GM15510 (cell line): ENCODE data around the gene ZSWIM8.

Experiments used
- POLR2A ChIP-seq: IDR thresholded peaks from 3 replicates; pipeline ENCODE4 v1.6.1; 2011; ENCODE audit warnings: borderline replicate concordance; ENCODE audit not compliant: insufficient read length; ENCODE audit errors: extremely low read depth

The ZSWIM8 gene

GRCh38 chr10:73785721-73786511, 510 bp downstream of the ZSWIM8 start:
- no peak for TF ChIP-seq POLR2A

GRCh38 chr10:73786512-73786885, 1.1 kb downstream of the ZSWIM8 start:
- TF ChIP-seq POLR2A = no peak

GRCh38 chr10:73788864-73789658, 3.7 kb downstream of the ZSWIM8 start:
- no peak for TF ChIP-seq POLR2A

GRCh38 chr10:73789659-73790055, 4.3 kb downstream of the ZSWIM8 start:
- no peak for TF ChIP-seq POLR2A

GRCh38 chr10:73790886-73791625, 5.7 kb downstream of the ZSWIM8 start:
- TF ChIP-seq POLR2A = no peak

- no peak for TF ChIP-seq POLR2A
Measured at GRCh38 chr10:73791871-73792400, 6.5 kb downstream of the ZSWIM8 start.

- TF ChIP-seq POLR2A = no peak
Measured at GRCh38 chr10:73793456-73793855, 8.1 kb downstream of the ZSWIM8 start.

GRCh38 chr10:73796766-73797165, 11.4 kb downstream of the ZSWIM8 start:
- no peak for TF ChIP-seq POLR2A

- no peak for TF ChIP-seq POLR2A
Measured at GRCh38 chr10:73797324-73798025, 12.1 kb downstream of the ZSWIM8 start.

- no peak for TF ChIP-seq POLR2A
Measured at GRCh38 chr10:73798087-73798486, 12.7 kb downstream of the ZSWIM8 start.

GRCh38 chr10:73798927-73799560, 13.6 kb downstream of the ZSWIM8 start:
- no peak for TF ChIP-seq POLR2A

- no peak for TF ChIP-seq POLR2A
Measured at GRCh38 chr10:73799899-73800559, 14.6 kb downstream of the ZSWIM8 start.

- peak; percentile 6 for TF ChIP-seq POLR2A
Measured at GRCh38 chr10:73800560-73801252, 15.3 kb downstream of the ZSWIM8 start.
